EH (cell line): ENCODE results near the gene SGSM1.
A peak's percentile ranks its signal among the peaks of the same experiment; 100 is the strongest.

ENCODE experiments used
- DNase-seq: peaks from one replicate; pipeline ENCODE4 v3.0.0-alpha.2; 2015; ENCODE audit warnings: low read depth

Gene SGSM1

GRCh38 chr22:24806663-24807001 lies 621 bp downstream of the SGSM1 start:
- DNase-seq, result no peak

GRCh38 chr22:24807284-24807950 lies 1.4 kb downstream of the SGSM1 start:
- DNase-seq, result no peak

GRCh38 chr22:24809331-24809730 lies 3.3 kb downstream of the SGSM1 start:
- DNase-seq, result no peak

- DNase-seq, result peak; percentile 10
These were observed 4.2 kb downstream of the SGSM1 start for GRCh38 chr22:24810043-24810749.

GRCh38 chr22:24812950-24813775 lies 7.2 kb downstream of the SGSM1 start:
- no peak for DNase-seq

GRCh38 chr22:24813861-24814770 lies 8.1 kb downstream of the SGSM1 start:
- no peak for DNase-seq

DNA sequence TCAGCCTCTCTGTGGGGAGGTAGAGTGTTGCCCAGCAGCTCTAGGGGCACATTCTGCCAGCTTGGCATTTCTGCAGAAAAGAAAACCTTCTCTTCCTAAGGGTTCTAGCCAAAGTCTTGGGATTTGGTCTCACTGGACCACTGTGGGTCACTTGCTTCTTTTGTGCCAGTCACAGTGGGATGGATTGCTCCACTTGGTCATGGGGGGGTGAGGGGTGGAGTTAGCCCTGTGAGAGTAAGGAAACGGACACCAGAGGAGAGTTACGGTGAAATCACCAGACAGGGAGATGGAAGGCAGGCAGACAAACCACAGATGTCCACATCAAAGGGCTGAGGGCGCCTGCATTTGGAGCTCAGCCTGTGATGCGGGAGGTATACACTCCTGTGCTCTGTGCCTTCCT lies 10.8 kb downstream of the SGSM1 start:
- DNase-seq, result no peak

DNA sequence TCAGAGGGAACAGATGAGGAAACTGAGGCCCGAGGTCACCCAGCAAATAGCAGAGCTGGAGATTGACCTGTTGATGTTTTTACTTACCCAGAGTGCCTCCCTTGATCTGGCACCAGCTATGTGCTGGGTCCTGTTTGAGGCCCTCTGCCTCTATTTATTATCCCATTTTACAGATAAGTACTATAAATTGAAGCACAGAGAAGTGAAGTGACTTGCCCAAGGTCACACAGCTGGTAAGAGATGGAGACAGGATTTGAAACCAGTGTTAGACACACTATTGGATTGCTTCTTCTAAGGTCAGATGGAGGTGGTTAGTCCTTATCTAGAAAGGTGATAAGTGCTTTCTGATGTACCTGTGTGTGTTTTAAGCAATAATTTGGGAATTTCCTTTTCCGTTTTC lies 13.5 kb downstream of the SGSM1 start:
- DNase-seq, result no peak

- no peak for DNase-seq
These were observed 14.0 kb downstream of the SGSM1 start for GRCh38 chr22:24819911-24820461.

GRCh38 chr22:24822471-24822870 lies 16.5 kb downstream of the SGSM1 start:
- no peak for DNase-seq

GRCh38 chr22:24823787-24824186 lies 17.8 kb downstream of the SGSM1 start:
- DNase-seq, result no peak

DNA sequence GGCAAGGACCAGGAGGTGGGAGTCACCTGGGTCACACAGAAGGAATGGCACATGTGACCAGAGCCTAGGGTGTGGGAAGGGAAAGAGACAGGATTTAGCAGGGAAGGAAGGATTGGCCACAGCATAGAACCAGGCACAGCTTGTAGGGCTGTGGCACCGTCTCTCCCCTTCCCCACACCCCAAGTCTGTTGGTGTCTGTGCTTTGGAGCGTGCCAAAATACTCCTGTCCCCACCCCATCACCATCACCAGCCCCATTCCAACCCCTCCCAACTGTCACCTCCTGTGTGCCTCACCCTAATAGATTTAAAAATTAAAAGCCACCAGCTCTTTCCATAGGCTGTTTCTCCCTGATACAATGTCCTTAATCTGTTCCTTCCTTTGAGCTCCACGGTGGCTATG lies 18.2 kb downstream of the SGSM1 start:
- no peak for DNase-seq

DNA sequence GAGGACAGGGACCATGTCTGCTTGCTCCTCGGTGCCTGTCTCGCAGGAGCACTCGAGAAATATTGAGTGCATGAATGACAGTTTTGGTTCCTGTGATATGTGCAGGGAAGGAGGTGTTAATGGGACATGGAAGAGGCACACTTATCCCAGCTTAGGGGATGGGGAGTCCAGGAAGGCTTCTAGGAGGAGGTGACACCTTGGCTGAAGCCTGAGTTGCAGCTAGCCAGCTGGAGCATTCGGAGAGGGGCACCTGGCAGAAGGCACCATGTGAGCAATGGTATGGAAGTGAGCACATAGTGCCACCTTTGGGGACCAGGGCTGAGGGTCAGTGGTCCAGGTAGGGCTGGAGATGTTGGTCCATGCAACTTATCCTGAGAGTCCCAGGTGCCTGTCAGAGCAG lies 18.9 kb downstream of the SGSM1 start:
- no peak for DNase-seq

- DNase-seq, result no peak
These were observed 20.8 kb downstream of the SGSM1 start for GRCh38 chr22:24826710-24827285.

GRCh38 chr22:24827296-24827695 lies 21.3 kb downstream of the SGSM1 start:
- DNase-seq, result no peak

GRCh38 chr22:24830205-24830979 lies 24.4 kb downstream of the SGSM1 start:
- no peak for DNase-seq

GRCh38 chr22:24831687-24832086 lies 25.7 kb downstream of the SGSM1 start:
- DNase-seq, result no peak

DNA sequence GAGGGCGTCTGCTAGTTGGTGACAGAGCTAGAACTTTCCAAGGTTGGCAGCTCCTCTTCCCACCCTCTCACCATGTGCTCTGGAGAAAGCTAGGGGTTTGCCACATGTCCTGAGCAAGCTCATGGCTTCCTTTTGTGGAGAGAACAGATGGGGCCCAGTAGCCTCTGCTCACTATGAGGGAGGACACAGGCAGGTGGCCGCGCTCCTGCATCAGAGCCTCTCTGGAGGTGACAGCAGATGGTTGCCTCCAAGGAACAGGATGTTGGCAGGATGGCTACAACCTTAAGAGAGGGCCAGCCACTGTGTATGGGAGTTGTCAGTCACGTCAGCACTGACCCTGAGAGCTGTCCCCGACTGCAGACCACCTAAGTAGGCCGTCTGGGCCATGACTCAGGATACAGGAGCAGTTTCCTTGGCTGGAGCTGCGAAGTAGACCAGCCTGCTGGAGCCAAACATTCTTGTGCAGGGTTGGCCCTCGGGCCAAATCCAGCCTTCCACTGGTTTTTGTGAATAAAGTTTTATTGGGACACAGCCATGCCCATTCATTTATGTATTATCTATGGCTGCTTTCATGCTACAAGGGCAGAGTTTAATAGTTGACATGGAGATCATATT lies 28.0 kb downstream of the SGSM1 start:
- no peak for DNase-seq

GRCh38 chr22:24834845-24835570 lies 29.0 kb downstream of the SGSM1 start:
- DNase-seq, result no peak
